Naive thymus-derived CD4-positive, alpha-beta T cell (primary cell): ENCODE data around the gene DNAH2. TPM values are rescaled to one million over a fixed set of nuclear protein-coding genes. Genes with fewer than 3 reads are reported as not detected.
"Not testable (repeated sequence)": the region's sequence is repeated elsewhere in the genome, so short reads cannot be mapped to it uniquely, and the experiment has no call there.

Source experiments
- ATAC-seq: fragments of 150-1000 bp; cut with Tn5 transposase; 2 replicates; pipeline ENCODE4 v1.10.0; 2021; ENCODE audit warnings: mild to moderate bottlenecking, moderate library complexity
- CTCF ChIA-PET: fragments of 350-600 bp; sonication (Branson Sonifier 250); formaldehyde crosslinking; loops from one replicate; lab custom pipeline; 2021; ENCODE audit warnings: antibody characterized with exemption; lab: Charles Lee
- POLR2A ChIA-PET: fragments of 350-600 bp; sonication (Branson Sonifier 250); formaldehyde crosslinking; loops from one replicate; lab custom pipeline; 2021; ENCODE audit warnings: antibody characterized with exemption, inconsistent platforms; lab: Charles Lee
- DNase-seq, 9 donors: peaks; one replicate each; pipeline versions ENCODE4 v3.0.0 to v3.0.0-alpha.2; 2020 to 2022; ENCODE audit warnings: mixed read lengths in 1 of 9
- H3K27ac ChIP-seq: one replicate; pipeline ENCODE4 v1.7.0; 2013; ENCODE audit warnings: mild to moderate bottlenecking, low read depth, low read length, moderate library complexity
- H3K27me3 ChIP-seq, 2 donors: one replicate each; pipeline ENCODE4 v1.7.0; 2013; ENCODE audit warnings: low read length in 2 of 2, mild to moderate bottlenecking in 2 of 2, moderate library complexity in 2 of 2; ENCODE audit not compliant: control insufficient read depth in 2 of 2, insufficient read depth in 2 of 2
- H3K36me3 ChIP-seq, 3 experiments: 1 replicate in 2 of 3; 2 replicates in 1 of 3; pipeline ENCODE4 v1.7.0; 2013; ENCODE audit warnings: low read length in 3 of 3, mild to moderate bottlenecking in 3 of 3, moderate library complexity in 1 of 3; ENCODE audit not compliant: insufficient read depth in 3 of 3, control insufficient read depth in 2 of 3
- H3K4me1 ChIP-seq, 2 donors: one replicate each; pipeline ENCODE4 v1.7.0; 2013; ENCODE audit warnings: low read length in 2 of 2, mild to moderate bottlenecking in 2 of 2, moderate library complexity in 1 of 2; ENCODE audit not compliant: control insufficient read depth in 2 of 2, insufficient read depth in 2 of 2
- H3K4me3 ChIP-seq: 2 replicates; pipeline ENCODE4 v1.7.0; 2013; ENCODE audit warnings: mild to moderate bottlenecking, low read length
- H3K9me3 ChIP-seq, 3 experiments: 1 replicate in 2 of 3; 2 replicates in 1 of 3; pipeline ENCODE4 v1.7.0; 2013; ENCODE audit warnings: low read length in 3 of 3; ENCODE audit not compliant: control insufficient read depth in 2 of 3
- H3K27ac Mint-ChIP-seq, 9 donors: one replicate each; pipeline ENCODE4 v1.8.0; 2020 to 2022; ENCODE audit warnings: mixed read lengths in 9 of 9, mild to moderate bottlenecking in 8 of 9, moderate library complexity in 5 of 9, inconsistent platforms in 2 of 9
- H3K27me3 Mint-ChIP-seq, 5 donors: one replicate each; pipeline ENCODE4 v1.8.0; 2021 to 2022; ENCODE audit warnings: mixed read lengths in 5 of 5, mild to moderate bottlenecking in 1 of 5
- H3K36me3 Mint-ChIP-seq, 5 donors: one replicate each; pipeline ENCODE4 v1.8.0; 2020 to 2022; ENCODE audit warnings: mixed read lengths in 5 of 5, mild to moderate bottlenecking in 3 of 5, inconsistent platforms in 1 of 5
- H3K4me1 Mint-ChIP-seq, 7 donors: one replicate each; pipeline ENCODE4 v1.8.0; 2020 to 2022; ENCODE audit warnings: mixed read lengths in 7 of 7, mild to moderate bottlenecking in 3 of 7, inconsistent platforms in 1 of 7
- H3K4me3 Mint-ChIP-seq, 10 donors: one replicate each; pipeline ENCODE4 v1.8.0; 2020 to 2022; ENCODE audit warnings: mild to moderate bottlenecking in 10 of 10, mixed read lengths in 10 of 10, moderate library complexity in 6 of 10, inconsistent platforms in 2 of 10
- H3K9me3 Mint-ChIP-seq, 11 donors: one replicate each; pipeline ENCODE4 v1.8.0; 2020 to 2022; ENCODE audit warnings: mixed read lengths in 11 of 11, mild to moderate bottlenecking in 4 of 11, inconsistent platforms in 1 of 11, moderate library complexity in 1 of 11
- intact Hi-C, 2 donors: fragments of 100-400 bp; cut with micrococcal nuclease; formaldehyde crosslinking; loops; one replicate each; pipeline ENCODE4 v1.15.1; 2023
- polyA plus RNA-seq, 2 donors: library from polyadenylated mRNA; unstranded; fragments of 300-500 nt; fragmentation: Illumina TruSeq; gene quantifications; one replicate each; pipeline ENCODE4 v1.2.3, GENCODE V29; 2021
- total RNA-seq, 6 experiments: library from RNA in 5 of 6; stranded (reverse) in 5 of 6; gene quantifications; 1 replicate in 5 of 6; 2 replicates in 1 of 6; pipeline ENCODE4 v1.2.3 and lab custom pipeline; 2021 to 2026

DNAH2 gene
- total and polyA plus RNA-seq, 7 experiments from 2014 or later, result 0.03 TPM; not detected in 6

- peak within 1 kb of the TSS; percentile 83 for H3K27ac ChIP-seq
- peak; percentile 68 for ATAC-seq
- POLR2A ChIA-PET, result interaction anchor here (0.6 to 2.9 kb wide), 22 partner anchors 9 to 639 kb away, joined by 3 to 83 read pairs (median 4); partner anchors contain the start of genes CHD3, CNTROB, DLG4 and KDM6B
Measured at GRCh38 chr17:7857713-7858521, 140.4 kb downstream of the DNAH2 start, which contains the start of gene CYB5D1. Gene CYB5D1 (plus strand): TSS chr17:7858003. CDS start chr17:7858135, 132 bp downstream.

GRCh38 chr17:7858522-7858810, 140.9 kb downstream of the DNAH2 start:
- no peaks in the 10 kb centered on the region for H3K27me3 Mint-ChIP-seq
- no peaks in the 10 kb centered on the region for H3K36me3 ChIP-seq
- peak overlapping the region; percentile 83 for H3K27ac ChIP-seq
- H3K36me3 Mint-ChIP-seq, result peaks cover 2 to 9% (median 4%) of the 10 kb centered on the region in 5 donors
- ATAC-seq (no peak), DNase-seq (peak in 1 of 9 donors; percentile 46)
- ChIA-PET CTCF (interaction anchor here (1.0 to 9.1 kb wide), 3 partner anchors 57 to 198 kb away, joined by 3 to 133 read pairs (median 4); no protein-coding TSS in a partner anchor), POLR2A (interaction anchor here (0.8 kb wide), 2 partner anchors 11 to 373 kb away, joined by 3 to 4 read pairs; no protein-coding TSS in a partner anchor)
- no peaks in the 10 kb centered on the region for H3K27me3 ChIP-seq
- no peaks in the 10 kb centered on the region for H3K9me3 ChIP-seq
- peaks cover 5 to 20% (median 10%) of the 10 kb centered on the region in 7 donors for H3K4me1 Mint-ChIP-seq
- no peak overlapping the region for H3K27ac Mint-ChIP-seq
- H3K4me3 ChIP-seq, result peak overlapping the region; percentile 70
- intact Hi-C loops, result loop anchor here in 1 of 2 donors (5.0 kb wide), 3 partner anchors 286 to 524 kb away; partner anchors contain the start of gene RPL26
- H3K4me1 ChIP-seq, result peaks cover 24 to 28% of the 10 kb centered on the region in 2 donors
- no peak overlapping the region for H3K4me3 Mint-ChIP-seq
- no peaks in the 10 kb centered on the region for H3K9me3 Mint-ChIP-seq

More at GRCh38 chr17:7857713-7858521, 140.4 kb downstream of the DNAH2 start, which contains the start of gene CYB5D1:
- intact Hi-C loops, result loop anchor here (1.0 to 5.0 kb wide), 16 partner anchors 14 to 619 kb away; partner anchors contain the start of genes CNTROB (in 2 of the 2), WRAP53 (in 2 of the 2), ALOXE3 (in 1 of the 2) and KDM6B (in 1 of the 2)
- H3K9me3 Mint-ChIP-seq, result no peaks in the 10 kb centered on the region
- no peak within 1 kb of the TSS for H3K4me3 Mint-ChIP-seq
- peaks cover 2 to 9% (median 4%) of the 10 kb centered on the region in 5 donors for H3K36me3 Mint-ChIP-seq
- H3K27me3 ChIP-seq, result no peaks in the 10 kb centered on the region
- peak; percentile 70 to 95 (median 92) for DNase-seq
- no peaks in the 10 kb centered on the region for H3K27me3 Mint-ChIP-seq
- H3K4me1 Mint-ChIP-seq, result peaks cover 5 to 18% (median 9%) of the 10 kb centered on the region in 7 donors
- CTCF ChIA-PET, result interaction anchor here (0.8 to 1.3 kb wide), 13 partner anchors 16 to 202 kb away, joined by 3 to 10 read pairs (median 4); partner anchors contain the start of genes CNTROB, KDM6B and TRAPPC1
- H3K36me3 ChIP-seq, result peaks cover 0 to 3% (median 1%) of the 10 kb centered on the region in 3 experiments
- peak within 1 kb of the TSS in 1 of 9 donors; percentile 67 for H3K27ac Mint-ChIP-seq
- H3K4me3 ChIP-seq, result peak within 1 kb of the TSS; percentile 70
- no peaks in the 10 kb centered on the region for H3K9me3 ChIP-seq
- peaks cover 24 to 28% of the 10 kb centered on the region in 2 donors for H3K4me1 ChIP-seq

GRCh38 chr17:7859028-7859427, 141.5 kb downstream of the DNAH2 start:
- Histone ChIP-seq H3K9me3 (no peaks in the 10 kb centered on the region), H3K4me3 (peak overlapping the region; percentile 70), H3K4me1 (peaks cover 24 to 28% of the 10 kb centered on the region in 2 donors), H3K27ac (peak overlapping the region; percentile 83), H3K27me3 (no peaks in the 10 kb centered on the region), H3K36me3 (no peaks in the 10 kb centered on the region)
- DNase-seq (no peak), ATAC-seq (no peak)
- Mint-ChIP-seq H3K27ac (peak overlapping the region in 1 of 9 donors; percentile 67), H3K27me3 (no peaks in the 10 kb centered on the region), H3K9me3 (no peaks in the 10 kb centered on the region), H3K4me3 (no peak overlapping the region), H3K36me3 (peaks cover 0 to 9% (median 3%) of the 10 kb centered on the region in 5 donors), H3K4me1 (peaks cover 5 to 20% (median 10%) of the 10 kb centered on the region in 7 donors)
- intact Hi-C loops, result loop anchor here in 1 of 2 donors (5.0 kb wide), 3 partner anchors 287 to 523 kb away; partner anchors contain the start of gene RPL26
- ChIA-PET CTCF (interaction anchor here (0.7 to 9.1 kb wide), 6 partner anchors 16 to 198 kb away, joined by 3 to 133 read pairs (median 4); no protein-coding TSS in a partner anchor), POLR2A (interaction anchor here (0.7 to 1.6 kb wide), 5 partner anchors 10 to 374 kb away, joined by 3 to 4 read pairs (median 3); no protein-coding TSS in a partner anchor)

DNA sequence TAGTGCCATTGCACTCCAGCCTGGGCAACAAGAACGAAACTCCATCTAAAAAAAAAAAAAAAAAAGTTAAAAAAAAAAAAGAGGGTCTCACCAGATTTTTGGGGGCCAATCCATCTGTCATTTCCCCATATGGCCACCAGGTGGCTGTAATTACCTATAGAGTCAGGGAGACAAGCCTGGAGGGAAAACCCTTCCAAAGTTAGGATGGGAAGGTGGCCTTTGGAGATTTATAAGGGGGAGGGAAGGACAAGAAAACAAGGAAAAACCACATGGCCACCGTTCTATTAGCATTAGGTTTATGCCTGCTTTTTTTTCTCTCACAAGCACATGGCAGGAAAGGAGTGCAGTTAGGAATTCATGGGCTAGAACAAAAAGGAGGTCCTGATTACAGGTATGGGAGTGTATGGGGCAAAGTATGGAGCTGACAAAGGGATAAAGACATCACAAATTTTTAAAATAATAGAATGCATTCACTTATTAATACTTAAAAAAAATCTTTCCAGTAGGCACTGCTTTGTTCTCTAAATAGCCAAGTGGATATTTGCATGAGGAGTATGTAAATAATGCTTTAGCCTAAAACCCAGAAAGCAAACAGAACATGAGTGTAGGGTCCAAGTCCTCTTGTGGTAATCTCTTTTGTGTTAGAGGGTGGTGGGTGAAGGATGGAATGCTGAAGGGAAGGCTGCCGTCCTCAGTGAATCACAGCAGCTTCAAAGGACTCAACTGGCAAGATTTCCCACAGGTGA, 145.3 kb downstream of the DNAH2 start:
- peaks cover 17 to 19% of the 10 kb centered on the region in 2 donors for H3K4me1 ChIP-seq
- H3K27me3 ChIP-seq, result no peaks in the 10 kb centered on the region
- no peaks in the 10 kb centered on the region for H3K9me3 Mint-ChIP-seq
- no peak overlapping the region for H3K27ac ChIP-seq
- ChIA-PET CTCF (interaction anchor here (0.6 to 9.1 kb wide), 26 partner anchors 9 to 130 kb away, joined by 3 to 133 read pairs (median 4); partner anchors contain the start of gene CHD3), POLR2A (interaction anchor here (0.6 to 1.9 kb wide), 8 partner anchors 13 to 126 kb away, joined by 3 to 11 read pairs (median 4); partner anchors contain the start of genes CNTROB, RNF227 and TRAPPC1)
- H3K27ac Mint-ChIP-seq, result peak overlapping the region in 1 of 9 donors; percentile 60
- H3K4me1 Mint-ChIP-seq, result peaks cover 16 to 32% (median 27%) of the 10 kb centered on the region in 7 donors
- H3K4me3 ChIP-seq, result no peak overlapping the region
- ATAC-seq (no peak), DNase-seq (peak in 3 of 9 donors; percentile 48 to 53 (median 49))
- H3K9me3 ChIP-seq, result no peaks in the 10 kb centered on the region
- H3K27me3 Mint-ChIP-seq, result no peaks in the 10 kb centered on the region
- intact Hi-C loops, result loop anchor here (1.0 to 5.0 kb wide), 8 partner anchors 24 to 194 kb away; no protein-coding TSS in a partner anchor
- no peak overlapping the region for H3K4me3 Mint-ChIP-seq
- peaks cover 0 to 18% (median 3%) of the 10 kb centered on the region in 5 donors for H3K36me3 Mint-ChIP-seq
- H3K36me3 ChIP-seq, result no peaks in the 10 kb centered on the region

- CTCF ChIA-PET, result interaction anchor here (0.9 to 9.1 kb wide), 13 partner anchors 9 to 123 kb away, joined by 3 to 133 read pairs (median 5); no protein-coding TSS in a partner anchor
- not testable (repeated sequence) for H3K36me3 ChIP-seq, ATAC-seq, H3K27ac Mint-ChIP-seq, H3K27me3 ChIP-seq, H3K9me3 Mint-ChIP-seq, H3K4me3 Mint-ChIP-seq, H3K4me3 ChIP-seq, H3K27me3 Mint-ChIP-seq, DNase-seq, H3K9me3 ChIP-seq, H3K27ac ChIP-seq
- peaks cover 16 to 23% of the 10 kb centered on the region in 2 donors for H3K4me1 ChIP-seq
- peaks cover 0 to 20% (median 3%) of the 10 kb centered on the region in 5 donors for H3K36me3 Mint-ChIP-seq
- peaks cover 28 to 45% (median 38%) of the 10 kb centered on the region in 7 donors for H3K4me1 Mint-ChIP-seq
- intact Hi-C loops, result loop anchor here (5.0 kb wide), 2 partner anchors 178 to 193 kb away; no protein-coding TSS in a partner anchor
- POLR2A ChIA-PET, result interaction anchor here (1.3 to 1.9 kb wide), 5 partner anchors 18 to 124 kb away, joined by 3 to 5 read pairs (median 3); no protein-coding TSS in a partner anchor
Measured at GRCh38 chr17:7864384-7864783, 146.8 kb downstream of the DNAH2 start.
